Superior temporal gyrus (tissue), 1 donor: ENCODE data around the gene NUTM2F.
"Not testable (repeated sequence)": the region's sequence is repeated elsewhere in the genome, so short reads cannot be mapped to it uniquely, and the experiment has no call there.

Experiments
- DNase-seq: peaks from one replicate; pipeline ENCODE4 v3.0.0-alpha.2; 2016; ENCODE audit errors: extremely low spot score

The NUTM2F gene

GRCh38 chr9:94316236-94316635, 12.2 kb downstream of the NUTM2F start:
- not testable (repeated sequence) for DNase-seq

GRCh38 chr9:94315034-94315984, 13.1 kb downstream of the NUTM2F start:
- DNase-seq: not testable (repeated sequence)

- DNase-seq: no peak
These were observed 25.1 kb downstream of the NUTM2F start for GRCh38 chr9:94303321-94303720.

GRCh38 chr9:94302426-94302825, 26.0 kb downstream of the NUTM2F start:
- no peak for DNase-seq

GRCh38 chr9:94301583-94301982, 26.9 kb downstream of the NUTM2F start:
- no peak for DNase-seq

- no peak for DNase-seq
These were observed 27.8 kb downstream of the NUTM2F start for GRCh38 chr9:94300470-94301301.

- DNase-seq: no peak
These were observed 29.4 kb downstream of the NUTM2F start for GRCh38 chr9:94298949-94299599.

GRCh38 chr9:94289691-94290090, 38.8 kb downstream of the NUTM2F start:
- DNase-seq: no peak

GRCh38 chr9:94287877-94288513, 40.4 kb downstream of the NUTM2F start:
- DNase-seq: no peak

GRCh38 chr9:94286116-94286515, 42.3 kb downstream of the NUTM2F start:
- no peak for DNase-seq

- no peak for DNase-seq
These were observed 47.3 kb downstream of the NUTM2F start for GRCh38 chr9:94281101-94281500.

GRCh38 chr9:94280409-94280989, 47.9 kb downstream of the NUTM2F start:
- DNase-seq: no peak

GRCh38 chr9:94277885-94278536, 50.4 kb downstream of the NUTM2F start:
- no peak for DNase-seq

- not testable (repeated sequence) for DNase-seq
These were observed 51.4 kb downstream of the NUTM2F start for GRCh38 chr9:94277029-94277428.

- DNase-seq: no peak
These were observed 58.4 kb downstream of the NUTM2F start for GRCh38 chr9:94270009-94270408.

GRCh38 chr9:94269264-94269663, 59.2 kb downstream of the NUTM2F start:
- no peak for DNase-seq
